Left renal cortex interstitium (tissue), 4 donors: ENCODE data around the gene VAPA. TPM values are rescaled to one million over a fixed set of nuclear protein-coding genes. Genes with fewer than 3 reads are reported as not detected.

ENCODE experiments used
- DNase-seq, 4 donors: peaks; one replicate each; pipeline ENCODE4 v3.0.0-alpha.2; 2013; ENCODE audit warnings: low read depth in 4 of 4, low spot score in 2 of 4, missing footprints in 1 of 4
- polyA plus RNA-seq, 4 donors: library from polyadenylated mRNA; unstranded; fragments of 120-200 nt; gene quantifications; one replicate each; pipeline ENCODE4 v1.2.1, GENCODE V29; 2013; ENCODE audit not compliant: insufficient read length in 4 of 4

Gene VAPA
- polyA plus RNA-seq, 4 donors: 204 to 277 (median 223) TPM

DNA sequence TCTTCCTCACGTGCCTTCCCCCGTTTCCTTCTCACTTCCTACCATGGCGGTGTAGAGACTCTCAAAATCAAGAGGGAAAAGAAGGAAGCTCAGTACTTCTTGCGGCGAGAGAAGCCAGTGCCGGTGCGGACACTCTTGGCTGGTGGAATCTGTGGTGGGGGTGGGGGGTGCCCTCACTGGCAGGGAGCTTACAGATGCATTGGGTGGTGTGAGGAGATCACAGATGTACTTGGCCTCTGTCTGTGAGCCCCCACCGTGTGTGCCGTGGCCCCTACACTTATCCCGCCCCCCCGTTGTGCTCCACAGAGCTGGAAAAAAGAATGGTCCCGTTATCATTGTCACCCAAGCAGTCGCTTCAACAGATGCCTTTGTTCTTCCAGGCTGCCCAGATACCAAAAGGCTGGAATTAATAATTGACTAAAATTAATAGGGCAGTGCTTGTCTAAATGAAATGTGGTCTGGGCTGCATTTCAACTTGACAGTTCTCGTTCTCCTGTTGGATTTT, 79.8 kb downstream of the VAPA start:
- DNase-seq: no peak

DNA sequence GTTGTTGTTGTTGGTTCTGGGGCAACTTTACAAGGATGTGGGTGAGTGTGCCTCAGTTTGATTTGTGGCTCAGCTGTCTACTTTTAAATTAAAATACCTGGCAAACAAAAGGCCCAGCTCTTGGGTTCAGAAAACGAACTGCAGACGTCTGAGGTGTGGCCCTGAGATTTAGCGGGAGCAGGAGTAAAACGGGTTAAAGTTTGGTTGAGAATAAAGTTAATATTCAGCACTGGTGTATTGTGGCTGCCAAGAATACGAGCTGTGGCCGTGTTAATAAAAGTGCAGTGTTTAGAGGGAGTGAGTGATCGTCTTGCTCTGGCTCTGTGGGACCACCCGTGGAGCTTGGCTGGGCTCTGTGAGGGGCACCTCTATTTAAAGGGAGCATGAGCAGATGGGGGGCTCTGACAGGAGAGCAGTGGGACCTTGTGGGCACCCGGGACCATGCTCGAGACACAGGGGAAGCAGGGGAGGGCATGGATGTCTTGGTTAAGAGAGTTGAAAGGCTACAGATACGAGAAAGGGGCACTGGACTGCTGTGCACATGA, 80.3 kb downstream of the VAPA start:
- peak in 1 of 4 donors; percentile 35 for DNase-seq

DNA sequence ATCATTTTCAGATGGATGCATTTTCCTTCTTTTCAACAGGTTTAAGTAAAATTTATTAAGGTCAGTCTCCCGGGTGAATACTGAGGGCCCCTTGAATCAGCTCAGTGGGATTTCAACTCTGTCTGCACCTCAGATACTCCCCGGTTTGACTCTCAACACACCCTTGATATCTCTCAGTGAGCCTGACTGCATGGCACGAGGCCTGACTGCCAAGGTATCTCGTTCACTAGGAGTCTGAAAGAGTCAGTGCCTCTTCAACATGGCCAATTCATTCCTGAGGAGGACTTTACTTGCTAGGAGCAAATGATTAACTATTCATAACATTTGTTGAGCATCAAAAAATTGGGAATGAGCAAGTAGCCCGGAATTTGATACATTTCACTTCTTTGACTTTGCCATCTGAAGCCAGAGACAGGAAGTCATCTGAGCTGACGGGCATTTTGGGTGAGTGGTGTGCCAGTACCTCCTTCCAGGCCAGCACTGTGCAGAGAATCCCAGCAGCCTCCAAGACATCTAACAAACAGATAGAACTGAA, 81.0 kb downstream of the VAPA start:
- DNase-seq: no peak

DNA sequence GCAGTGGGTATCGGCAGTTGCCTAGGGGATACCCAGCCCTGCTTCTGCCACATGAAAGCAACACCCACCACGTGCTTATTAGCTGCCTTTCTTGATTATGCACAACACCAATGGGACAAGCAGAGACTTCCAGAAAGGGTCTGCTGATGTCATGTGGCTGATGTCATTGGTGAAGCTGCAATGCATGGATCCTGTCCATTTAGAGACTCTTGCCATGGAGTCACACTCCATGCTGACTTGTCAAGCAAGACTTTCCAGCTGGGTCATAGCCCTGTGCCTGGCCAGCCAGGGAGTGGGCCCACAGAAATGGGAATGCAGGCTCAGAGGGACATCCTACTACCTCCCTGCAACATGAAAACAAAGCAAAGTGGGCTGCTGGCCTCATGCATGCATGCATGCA, 81.8 kb downstream of the VAPA start:
- DNase-seq: no peak

DNA sequence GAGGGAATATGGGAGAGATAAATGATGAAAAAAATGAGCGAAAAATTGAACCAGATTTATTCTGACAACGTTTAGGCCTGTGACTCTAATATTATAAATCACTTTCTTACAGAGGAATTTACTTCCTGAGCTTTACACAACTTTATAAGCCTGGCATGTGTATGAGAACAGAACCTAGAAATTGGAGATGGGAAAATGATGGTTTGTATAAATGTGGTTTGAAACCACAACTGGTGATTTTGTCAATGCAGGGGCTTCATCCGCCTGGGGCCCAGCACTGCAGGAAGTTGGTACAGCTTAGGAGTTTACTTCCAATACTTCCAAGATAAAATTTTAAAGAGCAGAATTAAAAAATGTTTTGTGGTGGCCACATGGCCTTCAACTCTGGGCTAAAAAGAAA, 82.3 kb downstream of the VAPA start:
- DNase-seq: no peak

DNA sequence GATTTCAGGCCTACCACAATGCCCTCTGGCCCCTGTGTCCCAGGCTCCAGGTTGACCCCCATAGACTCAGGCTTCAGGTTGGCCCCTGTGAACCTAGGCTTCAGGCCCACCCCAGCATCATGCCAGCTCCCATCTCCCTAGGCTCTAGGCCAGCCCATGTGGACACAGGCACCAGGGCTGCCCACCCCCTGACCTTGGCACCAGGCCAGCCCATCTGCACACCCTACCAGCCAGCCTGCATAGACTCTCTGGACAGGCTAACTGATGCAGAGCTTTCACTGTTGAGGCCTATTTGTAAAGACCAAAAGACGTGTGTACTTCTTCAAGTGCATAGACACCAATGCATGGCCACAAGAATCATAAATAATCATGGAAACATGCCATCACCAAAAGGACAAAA, 83.9 kb downstream of the VAPA start:
- no peak for DNase-seq

DNA sequence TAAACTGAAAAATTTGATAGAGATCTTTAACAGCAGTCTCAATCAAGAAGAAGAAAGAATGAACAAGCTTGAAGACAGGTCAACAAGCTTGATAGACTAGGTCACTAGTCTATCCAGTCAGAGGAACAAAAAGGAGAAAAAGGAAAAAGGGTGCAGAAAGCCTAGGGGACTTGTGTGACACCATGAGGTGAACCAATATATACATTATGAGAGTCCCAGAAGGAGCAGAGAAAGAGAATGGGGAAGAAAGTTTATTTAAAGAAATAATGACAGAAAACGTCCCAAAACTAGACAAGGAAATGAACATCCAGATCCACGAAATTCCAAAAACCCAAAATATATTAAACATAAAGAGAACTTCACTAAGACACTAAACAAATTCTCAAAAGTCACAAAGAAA, 84.5 kb downstream of the VAPA start:
- DNase-seq: no peak

DNA sequence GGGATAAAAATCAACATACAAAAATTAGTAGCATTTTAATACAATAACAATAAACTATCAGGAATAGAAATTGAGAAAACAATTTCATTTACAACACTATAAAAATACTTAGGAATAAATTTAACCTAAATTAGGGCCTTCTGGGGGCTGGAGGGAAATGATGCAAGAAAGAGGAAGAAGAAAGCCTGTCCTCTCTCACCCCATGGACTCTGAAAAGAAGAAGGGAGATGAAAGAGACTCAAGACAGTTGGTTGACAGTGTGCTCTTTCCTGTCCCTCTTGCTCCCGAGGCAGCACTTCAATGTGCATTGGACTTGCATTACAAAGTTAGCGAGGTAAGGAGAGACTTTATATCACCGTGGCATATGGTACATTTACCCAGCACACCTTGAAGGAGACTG, 88.5 kb downstream of the VAPA start:
- no peak for DNase-seq

DNA sequence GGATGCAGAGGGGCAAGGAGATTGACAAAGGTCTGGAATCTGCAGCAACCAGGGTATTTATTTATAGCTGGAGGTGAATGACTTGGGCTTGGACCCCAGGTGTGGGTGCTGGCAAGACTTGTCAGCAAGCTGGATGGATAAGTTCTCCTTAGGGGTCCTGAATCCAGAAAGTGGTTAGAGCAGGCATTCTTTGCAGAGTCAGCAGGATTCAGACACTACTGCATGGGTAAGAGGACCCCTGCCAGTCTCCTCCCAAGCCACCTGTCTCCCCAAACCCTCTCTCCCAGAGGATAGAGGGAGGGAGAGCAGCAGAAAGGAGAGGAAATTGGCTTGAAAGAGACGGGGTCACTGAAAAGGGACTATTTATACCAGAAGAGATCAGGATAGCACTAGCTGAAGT, 89.5 kb downstream of the VAPA start:
- DNase-seq: no peak

DNA sequence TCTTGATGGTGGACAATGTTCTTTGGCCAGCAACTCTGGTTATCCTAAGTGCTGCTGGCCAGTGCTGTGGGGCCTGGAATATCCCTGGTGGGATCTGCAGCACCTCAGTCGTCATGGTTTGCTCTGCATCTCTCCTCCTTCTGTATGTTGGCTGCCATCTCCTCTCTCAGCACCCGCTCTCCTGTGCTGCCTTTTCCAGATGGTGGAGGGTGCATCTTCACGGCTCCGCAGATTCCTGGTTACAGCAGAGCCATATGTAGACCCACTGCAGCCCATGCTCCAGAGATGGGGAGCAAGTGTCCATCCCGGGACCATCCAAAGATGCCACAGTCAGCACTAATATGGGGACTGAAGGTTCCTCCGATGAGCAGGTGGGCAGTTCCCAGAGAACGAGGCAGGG, 90.0 kb downstream of the VAPA start:
- no peak for DNase-seq

DNA sequence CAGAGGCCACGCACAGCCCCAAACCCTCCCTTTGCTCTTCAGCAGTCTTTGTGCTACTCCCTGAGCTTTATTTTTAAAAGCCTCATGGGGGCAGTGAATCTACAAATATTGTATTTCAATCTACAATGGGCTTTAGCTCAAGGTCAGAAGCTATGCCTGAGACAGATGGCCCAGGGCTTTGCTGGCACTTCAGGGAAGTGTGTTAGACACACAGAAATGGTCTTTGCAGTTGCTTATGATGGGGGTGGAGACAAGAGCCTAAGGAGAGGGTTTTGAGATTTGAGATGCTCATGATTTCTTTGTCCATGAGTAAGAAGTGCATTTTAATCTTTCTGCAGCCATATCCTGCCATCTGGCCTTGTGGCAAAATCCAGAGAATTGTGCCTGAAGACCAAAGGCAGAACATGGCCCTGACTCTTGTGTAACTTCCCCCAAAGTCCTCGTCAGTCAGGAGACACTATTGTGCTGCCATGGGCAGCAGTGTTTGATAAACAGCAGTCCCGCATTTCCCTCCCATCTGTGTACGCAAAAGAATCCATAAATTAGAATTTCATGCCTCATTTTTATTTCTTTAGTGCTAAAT, 92.6 kb downstream of the VAPA start:
- DNase-seq: no peak

DNA sequence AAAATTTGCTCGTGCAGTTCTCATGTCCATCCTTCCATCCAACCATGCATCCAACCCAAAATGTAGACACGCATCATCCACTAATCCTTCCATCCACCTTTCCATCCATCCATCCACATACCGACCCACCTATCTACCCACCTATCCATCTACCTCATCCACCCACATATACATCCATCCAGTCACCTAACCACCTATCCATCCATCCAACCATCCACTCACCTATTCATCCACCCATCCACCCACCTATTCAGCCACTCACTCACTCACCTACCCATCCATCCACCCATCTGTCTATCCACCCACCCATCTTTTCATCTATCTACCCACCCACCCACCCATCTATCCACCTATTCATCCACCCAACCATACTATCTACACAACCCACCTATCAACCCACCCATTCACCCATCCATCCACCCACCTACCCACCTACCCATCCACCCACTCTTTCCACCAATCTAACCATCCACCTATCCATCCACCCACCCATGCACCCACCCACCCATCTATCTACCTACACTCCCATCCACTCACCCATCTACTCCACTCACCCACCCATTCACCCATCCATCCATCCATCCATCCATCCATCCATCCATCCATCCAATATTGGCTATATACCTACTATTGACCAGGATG, 94.3 kb downstream of the VAPA start:
- DNase-seq: no peak

Other genes starting within 250 kb of the VAPA start
- gene RAB31, start 205.7 kb upstream of the VAPA start, polyA plus RNA-seq: 10 to 100 TPM; 26.1 to 32.5 (median 29.7) TPM
- gene TXNDC2, start 28.0 kb upstream of the VAPA start, polyA plus RNA-seq: under 1 TPM; 0.08 to 0.17 (median 0.10) TPM